K562 (cell line): ENCODE data around the gene CRAT. TPM values are rescaled to one million over a fixed set of nuclear protein-coding genes. Genes with fewer than 3 reads are reported as not detected.
A peak's percentile ranks its signal among the peaks of the same experiment; 100 is the strongest.

Experiments
- BCLAF1 ChIP-seq, 2 experiments: fragments of 450-650 bp in 1 of 2; IDR thresholded peaks; 2 replicates each; pipeline ENCODE4 v1.6.1; 2011 to 2017; ENCODE audit warnings: low read depth in 2 of 2, antibody characterized with exemption in 1 of 2, borderline replicate concordance in 1 of 2, low read length in 1 of 2, mild to moderate bottlenecking in 1 of 2, mixed read lengths in 1 of 2; ENCODE audit not compliant: control insufficient read depth in 1 of 2
- BCOR ChIP-seq: fragments of 450-650 bp; IDR thresholded peaks from 2 replicates; pipeline ENCODE4 v1.6.1; 2016
- BRCA1 ChIP-seq, 2 experiments: fragments of 450-650 bp in 1 of 2; sonication (generic) in 1 of 2; formaldehyde crosslinking in 1 of 2; IDR thresholded peaks; 2 replicates each; pipeline versions ENCODE4 v1.5.0 to v1.6.1; 2017 to 2020; ENCODE audit warnings: mild to moderate bottlenecking in 1 of 2, missing genetic modification reagents in 1 of 2
- CBX1 ChIP-seq: sonication (generic); IDR thresholded peaks from 2 replicates; pipeline ENCODE4 v1.6.1; 2016; ENCODE audit warnings: antibody characterized with exemption, low read depth, mild to moderate bottlenecking
- DPF2 ChIP-seq: fragments of 450-650 bp; IDR thresholded peaks from 2 replicates; pipeline ENCODE4 v1.6.1; 2016
- EHMT2 ChIP-seq: fragments of 450-650 bp; IDR thresholded peaks from 2 replicates; pipeline ENCODE4 v1.6.1; 2018; ENCODE audit warnings: antibody characterized with exemption
- ELF2 ChIP-seq: fragments of 250-450 bp; sonication (Bioruptor Pico); IDR thresholded peaks from 2 replicates; pipeline ENCODE4 v1.5.0; 2021; ENCODE audit warnings: mild to moderate bottlenecking
- FOXA3 ChIP-seq, 2 experiments: fragments of 450-650 bp in 1 of 2; sonication (generic) in 1 of 2; formaldehyde crosslinking; IDR thresholded peaks in 1 of 2; conservative IDR thresholded peaks in 1 of 2; 2 replicates each; pipeline versions ENCODE4 v1.4.0 to v1.8.0; 2020 to 2022; ENCODE audit warnings: mild to moderate bottlenecking in 2 of 2, missing genetic modification reagents in 1 of 2
- FUS ChIP-seq: fragments of 200-400 bp; formaldehyde crosslinking; optimal IDR thresholded peaks from 2 replicates; pipeline ENCODE3; 2017; ENCODE audit warnings: low read depth, low read length
- KLF10 ChIP-seq: fragments of 250-450 bp; sonication (Bioruptor Pico); IDR thresholded peaks from 2 replicates; pipeline ENCODE4 v1.6.1; 2021; ENCODE audit warnings: matching md5 sums
- MYNN ChIP-seq, 2 experiments: sonication (generic); formaldehyde crosslinking in 1 of 2; IDR thresholded peaks; 2 replicates each; pipeline versions ENCODE4 v1.5.0 to v1.6.1; 2016 to 2020; ENCODE audit warnings: antibody characterized with exemption in 1 of 2, missing genetic modification reagents in 1 of 2
- RBM14 ChIP-seq: fragments of 200-400 bp; formaldehyde crosslinking; IDR thresholded peaks from 2 replicates; pipeline ENCODE4 v1.6.1; 2018; ENCODE audit warnings: low read depth, mild to moderate bottlenecking, low read length, moderate library complexity, borderline replicate concordance; ENCODE audit not compliant: insufficient read depth
- RBM25 ChIP-seq: fragments of 200-400 bp; formaldehyde crosslinking; IDR thresholded peaks from 2 replicates; pipeline ENCODE4 v1.6.1; 2018; ENCODE audit warnings: low read length, low read depth, moderate library complexity; ENCODE audit not compliant: severe bottlenecking
- SMAD4 ChIP-seq: fragments of 250-450 bp; sonication (Bioruptor Pico); conservative IDR thresholded peaks from 2 replicates; pipeline ENCODE4 v1.8.0; 2021; ENCODE audit warnings: inconsistent platforms, mild to moderate bottlenecking, moderate library complexity
- SMARCB1 ChIP-seq: IDR thresholded peaks from 2 replicates; pipeline ENCODE4 v1.6.1; 2011; ENCODE audit warnings: improper control_type of control experiment, low read depth; ENCODE audit not compliant: insufficient read length
- TEAD2 ChIP-seq: fragments of 450-650 bp; IDR thresholded peaks from 2 replicates; pipeline ENCODE4 v1.6.1; 2016; ENCODE audit warnings: missing genetic modification characterization, control low read depth, missing compliant biosample characterization
- TEAD4 ChIP-seq, 2 experiments: sonication (generic) in 1 of 2; formaldehyde crosslinking in 1 of 2; IDR thresholded peaks; 2 replicates each; pipeline versions ENCODE4 v1.6.1 to v1.8.0; 2012 to 2022; ENCODE audit warnings: borderline replicate concordance in 1 of 2, inconsistent platforms in 1 of 2, low read length in 1 of 2, mild to moderate bottlenecking in 1 of 2, missing genetic modification reagents in 1 of 2
- WHSC1 ChIP-seq: IDR thresholded peaks from one replicate; pipeline ENCODE4 v1.6.1; 2012; ENCODE audit warnings: low read length, control low read depth, inconsistent platforms
- XRCC3 ChIP-seq: fragments of 450-650 bp; IDR thresholded peaks from 2 replicates; pipeline ENCODE4 v1.6.1; 2017; ENCODE audit warnings: mild to moderate bottlenecking, moderate library complexity
- ZC3H4 ChIP-seq: sonication (generic); formaldehyde crosslinking; IDR thresholded peaks from 2 replicates; pipeline ENCODE4 v1.9.0; 2021; ENCODE audit warnings: missing genetic modification reagents, borderline replicate concordance
- ZNF146 ChIP-seq: IDR thresholded peaks from one replicate; pipeline ENCODE4 v1.6.1; 2018; ENCODE audit warnings: missing compliant biosample characterization; ENCODE audit not compliant: unreplicated experiment
- ZNF174 ChIP-seq: fragments of 250-450 bp; sonication (Bioruptor Pico); IDR thresholded peaks from 2 replicates; pipeline ENCODE4 v1.4.0; 2020; ENCODE audit warnings: mild to moderate bottlenecking
- ZNF436 ChIP-seq: fragments of 250-450, 450-650 bp; sonication (Bioruptor Pico); formaldehyde crosslinking; IDR thresholded peaks from 2 replicates; pipeline ENCODE4 v1.7.0; 2020; ENCODE audit warnings: mild to moderate bottlenecking
- ZNF444 ChIP-seq: fragments of 250-450 bp; sonication (Bioruptor Pico); IDR thresholded peaks from 2 replicates; pipeline ENCODE4 v1.4.0; 2020; ENCODE audit warnings: mild to moderate bottlenecking, moderate library complexity
- ZNF766 ChIP-seq: fragments of 200-800 bp; sonication (Bioruptor generic); conservative IDR thresholded peaks from 2 replicates; pipeline ENCODE4 v1.6.1; 2016; ENCODE audit warnings: missing genetic modification characterization, missing compliant biosample characterization
- ZNF778 ChIP-seq: fragments of 450-650 bp; formaldehyde crosslinking; IDR thresholded peaks from 2 replicates; pipeline ENCODE4 v1.4.0; 2020; ENCODE audit warnings: mild to moderate bottlenecking, moderate library complexity
- ZNF780A ChIP-seq: fragments of 250-450 bp; sonication (Bioruptor Pico); IDR thresholded peaks from 2 replicates; pipeline ENCODE4 v1.5.0; 2021; ENCODE audit warnings: mild to moderate bottlenecking
- polyA plus RNA-seq, 8 experiments: library from polyadenylated mRNA; depleted of rRNA in 4 of 8; stranded (reverse) in 5 of 8; unstranded in 3 of 8; fragments of >200 nt; fragmentation: Nextera tagmentation in 2 of 8; fragmentation: Illumina TruSeq in 1 of 8; extraction: Ambion mirVana in 2 of 8; extraction: Trizol in 1 of 8; gene quantifications; 2 replicates each; pipeline versions ENCODE4 v1.2.1 to v1.2.3, GENCODE V29; 2011 to 2014; ENCODE audit warnings: inconsistent platforms in 1 of 8, missing spikeins in 1 of 8
- total RNA-seq, 7 experiments: library from RNA; depleted of rRNA in 6 of 7; stranded (reverse); fragments of >200 nt in 6 of 7; fragmentation: Illumina TruSeq in 2 of 7; extraction: Trizol in 2 of 7; gene quantifications; 2 replicates each; pipeline versions ENCODE4 v1.2.1 to v1.2.3, GENCODE V29; 2011 to 2021; ENCODE audit warnings: low replicate concordance in 1 of 7

Gene CRAT
- total and polyA plus RNA-seq, 9 of the 15 experiments (the other 6 are each of a cell fraction or from before 2014, with no cell fraction given) = 0.20 to 13.8 (median 5.4) TPM

- no peak for TF ChIP-seq BRCA1 (IDR thresholded peaks at IDR 0.05)
- TF ChIP-seq BRCA1 (CRISPR knock-in tag; IDR thresholded peaks at IDR 0.05) = no peak
- TF ChIP-seq TEAD2 (tag) = no peak
- peak in 1 of 2 experiments; percentile 46; a peak in 1 of 4 replicates for TF ChIP-seq BCLAF1 (IDR thresholded peaks at IDR 0.05; ENCODE audit: borderline replicate concordance in 1 of 2, control insufficient read depth in 1 of 2, low read depth in 2 of 2, low read length in 1 of 2)
- TF ChIP-seq SMAD4 (CRISPR knock-in tag) = peak; percentile 98
- TF ChIP-seq FUS = no peak
- TF ChIP-seq FOXA3 (CRISPR knock-in tag; conservative IDR thresholded peaks at IDR 0.05 in 1 of 2, IDR thresholded peaks at IDR 0.05 in 1 of 2) = no peak; a peak in 2 of 4 replicates
- peak; percentile 99 for TF ChIP-seq TEAD4 (IDR thresholded peaks at IDR 0.05; ENCODE audit: low read length)
- peak; percentile 63; the same call in 1 of the 2 replicates for TF ChIP-seq TEAD4 (CRISPR knock-in tag; IDR thresholded peaks at IDR 0.05; ENCODE audit: borderline replicate concordance)
- no peak for TF ChIP-seq SMARCB1
- TF ChIP-seq CBX1 = no peak; the same call in 1 of the 2 replicates
- TF ChIP-seq RBM14 = no peak
- peak; percentile 96 for TF ChIP-seq MYNN (IDR thresholded peaks at IDR 0.05)
- TF ChIP-seq MYNN (CRISPR knock-in tag; IDR thresholded peaks at IDR 0.05) = no peak
- TF ChIP-seq BCOR = peak; percentile 93
- no peak for TF ChIP-seq EHMT2
- no peak for TF ChIP-seq RBM25
- TF ChIP-seq ZNF778 (CRISPR knock-in tag) = no peak
- TF ChIP-seq ZNF780A (CRISPR knock-in tag) = no peak
- TF ChIP-seq ZC3H4 (CRISPR knock-in tag) = no peak
- no peak for TF ChIP-seq XRCC3
- TF ChIP-seq ZNF436 (CRISPR knock-in tag) = no peak
- no peak for TF ChIP-seq WHSC1
- TF ChIP-seq ELF2 (CRISPR knock-in tag) = no peak
- peak; percentile 92 for TF ChIP-seq ZNF766
- no peak for TF ChIP-seq ZNF444
- TF ChIP-seq DPF2 = peak; percentile 99
- no peak for TF ChIP-seq KLF10 (CRISPR knock-in tag)
- TF ChIP-seq ZNF174 (CRISPR knock-in tag) = no peak
- no peak for TF ChIP-seq ZNF146 (CRISPR knock-in tag)
Measured at GRCh38 chr9:129068990-129069861, 41.4 kb downstream of the CRAT start (continued).
